ENCODE measurements around the gene ZMYM4.

DNA sequence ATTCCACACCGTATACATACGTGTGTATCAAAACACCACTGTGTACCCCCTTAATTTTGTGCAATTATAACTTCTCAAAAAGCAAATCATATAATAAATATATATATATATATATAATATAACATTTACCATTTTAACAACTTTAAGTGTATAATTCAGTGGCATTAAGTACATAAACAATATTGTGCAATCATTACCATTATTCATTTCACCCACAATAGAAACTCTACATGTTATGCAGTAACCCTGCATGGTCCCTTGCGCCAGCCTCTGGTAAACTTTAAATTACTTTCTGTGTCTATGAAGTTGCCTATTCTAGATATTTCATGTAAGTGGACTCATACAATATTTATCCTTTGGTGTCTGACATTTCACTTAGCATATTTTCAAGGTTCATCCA, 13.1 kb downstream of the ZMYM4 start:
- TF ChIP-seq, protein P1, sequence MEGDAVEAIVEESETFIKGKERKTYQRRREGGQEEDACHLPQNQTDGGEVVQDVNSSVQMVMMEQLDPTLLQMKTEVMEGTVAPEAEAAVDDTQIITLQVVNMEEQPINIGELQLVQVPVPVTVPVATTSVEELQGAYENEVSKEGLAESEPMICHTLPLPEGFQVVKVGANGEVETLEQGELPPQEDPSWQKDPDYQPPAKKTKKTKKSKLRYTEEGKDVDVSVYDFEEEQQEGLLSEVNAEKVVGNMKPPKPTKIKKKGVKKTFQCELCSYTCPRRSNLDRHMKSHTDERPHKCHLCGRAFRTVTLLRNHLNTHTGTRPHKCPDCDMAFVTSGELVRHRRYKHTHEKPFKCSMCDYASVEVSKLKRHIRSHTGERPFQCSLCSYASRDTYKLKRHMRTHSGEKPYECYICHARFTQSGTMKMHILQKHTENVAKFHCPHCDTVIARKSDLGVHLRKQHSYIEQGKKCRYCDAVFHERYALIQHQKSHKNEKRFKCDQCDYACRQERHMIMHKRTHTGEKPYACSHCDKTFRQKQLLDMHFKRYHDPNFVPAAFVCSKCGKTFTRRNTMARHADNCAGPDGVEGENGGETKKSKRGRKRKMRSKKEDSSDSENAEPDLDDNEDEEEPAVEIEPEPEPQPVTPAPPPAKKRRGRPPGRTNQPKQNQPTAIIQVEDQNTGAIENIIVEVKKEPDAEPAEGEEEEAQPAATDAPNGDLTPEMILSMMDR (IDR thresholded peaks at IDR 0.05; ENCODE audit: poor library complexity, severe bottlenecking), result no peak
- TF ChIP-seq RAD21 (conservative IDR thresholded peaks at IDR 0.05), result no peak

All from neural cell (in vitro differentiated cells).